Fibroblast of skin of right biceps (primary cell): ENCODE data around the gene CA9.

Experiments
- DNase-seq: peaks from one replicate; pipeline ENCODE4 v3.0.0-alpha.2; 2013

Gene CA9

DNA sequence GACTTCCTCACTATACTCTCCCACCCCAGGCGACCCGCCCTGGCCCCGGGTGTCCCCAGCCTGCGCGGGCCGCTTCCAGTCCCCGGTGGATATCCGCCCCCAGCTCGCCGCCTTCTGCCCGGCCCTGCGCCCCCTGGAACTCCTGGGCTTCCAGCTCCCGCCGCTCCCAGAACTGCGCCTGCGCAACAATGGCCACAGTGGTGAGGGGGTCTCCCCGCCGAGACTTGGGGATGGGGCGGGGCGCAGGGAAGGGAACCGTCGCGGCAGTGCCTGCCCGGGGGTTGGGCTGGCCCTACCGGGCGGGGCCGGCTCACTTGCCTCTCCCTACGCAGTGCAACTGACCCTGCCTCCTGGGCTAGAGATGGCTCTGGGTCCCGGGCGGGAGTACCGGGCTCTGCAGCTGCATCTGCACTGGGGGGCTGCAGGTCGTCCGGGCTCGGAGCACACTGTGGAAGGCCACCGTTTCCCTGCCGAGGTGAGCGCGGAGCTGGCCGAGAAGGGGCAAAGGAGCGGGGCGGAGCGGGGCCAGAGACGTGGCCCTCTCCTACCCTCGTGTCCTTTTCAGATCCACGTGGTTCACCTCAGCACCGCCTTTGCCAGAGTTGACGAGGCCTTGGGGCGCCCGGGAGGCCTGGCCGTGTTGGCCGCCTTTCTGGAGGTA is 2.1 kb downstream of the CA9 start:
- peak; percentile 47 for DNase-seq

- no peak for DNase-seq
These were observed 5.4 kb downstream of the CA9 start for GRCh38 chr9:35679091-35679490.

- no peak for DNase-seq
These were observed 6.1 kb downstream of the CA9 start for GRCh38 chr9:35679766-35680330.

DNA sequence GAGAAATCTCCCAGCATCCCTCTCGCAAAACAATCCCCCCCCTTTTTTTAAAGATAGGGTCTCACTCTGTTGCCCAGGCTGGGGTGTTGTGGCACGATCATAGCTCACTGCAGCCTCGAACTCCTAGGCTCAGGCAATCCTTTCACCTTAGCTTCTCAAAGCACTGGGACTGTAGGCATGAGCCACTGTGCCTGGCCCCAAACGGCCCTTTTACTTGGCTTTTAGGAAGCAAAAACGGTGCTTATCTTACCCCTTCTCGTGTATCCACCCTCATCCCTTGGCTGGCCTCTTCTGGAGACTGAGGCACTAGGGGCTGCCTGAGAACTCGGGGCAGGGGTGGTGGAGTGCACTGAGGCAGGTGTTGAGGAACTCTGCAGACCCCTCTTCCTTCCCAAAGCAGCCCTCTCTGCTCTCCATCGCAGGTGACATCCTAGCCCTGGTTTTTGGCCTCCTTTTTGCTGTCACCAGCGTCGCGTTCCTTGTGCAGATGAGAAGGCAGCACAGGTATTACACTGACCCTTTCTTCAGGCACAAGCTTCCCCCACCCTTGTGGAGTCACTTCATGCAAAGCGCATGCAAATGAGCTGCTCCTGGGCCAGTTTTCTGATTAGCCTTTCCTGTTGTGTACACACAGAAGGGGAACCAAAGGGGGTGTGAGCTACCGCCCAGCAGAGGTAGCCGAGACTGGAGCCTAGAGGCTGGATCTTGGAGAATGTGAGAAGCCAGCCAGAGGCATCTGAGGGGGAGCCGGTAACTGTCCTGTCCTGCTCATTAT is 6.8 kb downstream of the CA9 start:
- peak; percentile 68 for DNase-seq

GRCh38 chr9:35681341-35682002 is 7.7 kb downstream of the CA9 start:
- peak; percentile 46 for DNase-seq

DNA sequence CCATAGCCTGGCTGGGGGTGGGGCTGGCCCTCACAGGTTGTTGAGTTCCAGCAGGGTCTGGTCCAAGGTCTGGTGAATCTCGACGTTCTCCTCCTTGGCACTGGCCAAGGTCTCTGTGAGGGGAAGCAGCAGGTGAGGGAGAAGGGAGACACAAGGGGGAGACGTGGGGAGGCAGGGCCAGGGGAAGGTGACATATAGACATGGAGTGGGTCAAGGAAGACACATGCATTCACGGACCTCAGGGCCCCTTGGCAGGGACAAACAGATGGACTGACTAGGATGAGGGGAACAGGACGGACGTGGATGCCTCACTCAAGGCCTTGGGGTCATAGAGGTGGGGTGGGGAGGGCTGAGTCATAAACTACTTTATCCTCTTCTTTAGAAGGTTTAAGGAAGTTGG is 8.3 kb downstream of the CA9 start:
- DNase-seq, result no peak

DNA sequence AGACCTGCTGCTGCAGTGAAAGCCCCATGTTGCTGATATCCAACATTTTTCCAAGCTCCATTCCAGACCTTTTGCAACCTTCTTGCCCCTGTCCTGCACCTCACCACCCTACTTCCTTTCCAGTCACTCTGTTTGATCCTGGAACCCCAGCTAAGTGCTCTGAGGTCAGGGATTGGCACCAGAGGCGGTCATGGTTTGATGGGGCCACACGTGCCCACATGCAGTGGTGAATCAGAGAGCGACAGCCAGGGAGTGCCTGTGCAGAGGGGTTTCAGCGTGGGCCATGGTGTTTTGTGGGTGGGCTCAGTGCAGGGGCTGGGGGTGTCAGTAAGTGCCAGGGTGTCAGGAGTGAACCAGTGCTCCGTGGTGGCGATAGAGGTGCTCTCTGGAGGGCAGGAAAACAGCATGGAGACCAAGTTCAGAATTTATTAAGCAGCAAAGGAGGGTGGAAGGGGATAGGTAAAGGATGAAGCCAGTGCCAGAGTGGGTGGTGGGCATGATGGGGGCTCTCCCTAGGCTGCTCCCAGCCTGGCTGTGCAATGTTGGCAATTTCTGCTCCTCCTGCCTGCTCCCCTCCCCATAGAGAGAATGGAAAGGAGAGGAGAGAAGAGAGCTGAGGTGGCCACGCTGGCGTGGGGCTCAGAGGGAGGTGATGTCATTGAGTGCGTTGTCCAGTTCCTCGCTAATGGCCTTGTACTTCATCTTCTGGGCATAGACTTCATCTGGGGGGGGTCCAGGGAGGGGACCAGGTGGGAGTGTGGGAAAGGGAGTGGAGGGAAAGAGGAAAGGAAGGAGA is 9.0 kb downstream of the CA9 start:
- no peak for DNase-seq

GRCh38 chr9:35683323-35683722 is 9.6 kb downstream of the CA9 start:
- no peak for DNase-seq

GRCh38 chr9:35684921-35685320 is 11.2 kb downstream of the CA9 start:
- no peak for DNase-seq

GRCh38 chr9:35685506-35685905 is 11.8 kb downstream of the CA9 start:
- DNase-seq, result no peak

DNA sequence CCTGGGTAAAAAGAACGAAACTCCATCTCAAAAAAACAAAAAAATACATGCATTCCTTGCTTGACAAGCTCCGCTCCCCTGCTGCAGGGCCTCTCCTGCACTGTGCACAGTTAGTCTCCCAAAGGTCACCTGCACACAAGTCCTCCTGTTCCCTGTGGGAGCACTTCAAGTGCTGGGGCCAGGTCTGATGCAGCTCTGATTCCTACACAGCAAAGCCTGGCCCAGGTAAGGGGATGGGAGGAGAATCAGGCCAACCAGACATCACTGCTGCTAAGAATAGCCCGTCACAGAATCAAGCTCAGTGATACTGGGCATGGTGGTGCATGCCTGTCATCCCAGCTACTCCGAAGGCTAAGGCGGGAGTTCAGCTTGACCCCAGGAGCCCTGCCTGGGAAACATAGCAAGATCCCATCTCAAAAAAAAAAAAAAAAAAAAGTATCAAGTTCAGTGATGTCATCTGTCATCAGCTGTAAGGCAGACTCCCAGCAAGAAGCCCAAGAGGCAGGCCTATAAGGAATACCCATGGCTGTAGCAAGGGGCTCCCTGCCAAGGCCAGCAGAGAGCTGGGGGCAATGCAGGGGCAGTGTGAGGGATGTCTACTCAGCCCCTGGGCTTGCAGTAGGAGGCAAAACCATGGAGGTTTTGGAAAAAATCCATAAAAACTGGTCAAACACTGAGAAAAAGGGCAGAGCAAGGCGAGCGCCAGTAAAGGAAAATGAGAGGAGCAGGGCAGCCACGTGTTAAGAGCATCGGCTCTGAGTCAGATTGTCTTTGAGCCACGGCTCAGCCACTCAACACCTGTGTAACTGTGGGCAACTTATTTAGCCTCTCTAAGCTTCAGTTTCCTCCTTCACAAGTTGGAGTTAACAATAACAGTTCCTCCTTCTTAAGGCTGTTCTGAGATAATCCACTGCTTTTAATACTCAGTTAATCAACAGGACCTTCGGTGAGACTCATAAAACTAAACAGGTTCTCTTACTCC is 12.8 kb downstream of the CA9 start:
- peak; percentile 43 for DNase-seq

DNA sequence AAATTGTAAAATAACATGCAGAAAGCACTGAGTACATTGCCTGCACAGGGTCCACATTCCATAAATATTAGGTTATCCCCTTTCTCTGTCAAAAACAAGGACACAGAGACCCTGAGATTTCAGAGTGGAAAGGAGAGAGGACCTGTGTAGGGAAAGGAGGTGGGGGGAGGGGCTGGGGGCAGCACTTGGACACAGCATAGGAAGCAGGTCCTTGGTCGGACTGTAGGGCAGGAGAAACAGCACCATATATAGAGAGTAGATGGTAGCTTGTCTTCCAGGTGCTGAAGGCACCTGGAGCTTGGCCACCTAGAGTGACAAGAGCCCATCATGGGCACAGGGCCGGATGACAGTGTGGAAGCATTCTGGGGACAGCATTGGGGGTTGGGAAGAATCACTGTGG is 13.6 kb downstream of the CA9 start:
- no peak for DNase-seq

DNA sequence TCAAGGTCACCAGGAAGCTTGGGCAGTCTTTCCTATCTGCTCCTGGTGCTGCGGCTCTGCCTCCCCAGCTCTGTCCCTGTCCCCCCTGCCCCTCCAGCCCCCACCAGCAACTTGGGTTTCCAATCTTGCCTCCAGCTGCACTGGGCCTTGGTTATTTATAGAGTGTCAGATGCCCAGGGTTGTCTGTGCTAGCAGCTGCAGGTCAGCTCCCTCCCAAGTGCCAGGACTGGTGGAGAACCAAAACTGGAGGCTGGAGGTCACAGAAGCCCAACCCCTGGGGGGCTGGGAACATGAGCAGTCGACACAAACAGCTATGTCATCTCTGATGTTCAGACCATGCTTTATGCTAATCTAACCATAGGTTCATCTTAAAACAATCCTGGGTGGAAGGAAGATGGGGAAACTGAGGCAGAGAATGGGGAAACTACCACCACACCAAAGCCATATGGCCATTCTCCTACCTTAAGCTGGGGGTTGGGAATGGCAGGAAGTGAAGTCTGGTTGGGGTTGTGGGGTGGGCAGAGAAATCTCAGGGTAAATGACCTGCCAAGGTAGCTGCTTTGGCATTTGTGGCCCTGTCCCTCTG is 14.3 kb downstream of the CA9 start:
- DNase-seq, result no peak

DNA sequence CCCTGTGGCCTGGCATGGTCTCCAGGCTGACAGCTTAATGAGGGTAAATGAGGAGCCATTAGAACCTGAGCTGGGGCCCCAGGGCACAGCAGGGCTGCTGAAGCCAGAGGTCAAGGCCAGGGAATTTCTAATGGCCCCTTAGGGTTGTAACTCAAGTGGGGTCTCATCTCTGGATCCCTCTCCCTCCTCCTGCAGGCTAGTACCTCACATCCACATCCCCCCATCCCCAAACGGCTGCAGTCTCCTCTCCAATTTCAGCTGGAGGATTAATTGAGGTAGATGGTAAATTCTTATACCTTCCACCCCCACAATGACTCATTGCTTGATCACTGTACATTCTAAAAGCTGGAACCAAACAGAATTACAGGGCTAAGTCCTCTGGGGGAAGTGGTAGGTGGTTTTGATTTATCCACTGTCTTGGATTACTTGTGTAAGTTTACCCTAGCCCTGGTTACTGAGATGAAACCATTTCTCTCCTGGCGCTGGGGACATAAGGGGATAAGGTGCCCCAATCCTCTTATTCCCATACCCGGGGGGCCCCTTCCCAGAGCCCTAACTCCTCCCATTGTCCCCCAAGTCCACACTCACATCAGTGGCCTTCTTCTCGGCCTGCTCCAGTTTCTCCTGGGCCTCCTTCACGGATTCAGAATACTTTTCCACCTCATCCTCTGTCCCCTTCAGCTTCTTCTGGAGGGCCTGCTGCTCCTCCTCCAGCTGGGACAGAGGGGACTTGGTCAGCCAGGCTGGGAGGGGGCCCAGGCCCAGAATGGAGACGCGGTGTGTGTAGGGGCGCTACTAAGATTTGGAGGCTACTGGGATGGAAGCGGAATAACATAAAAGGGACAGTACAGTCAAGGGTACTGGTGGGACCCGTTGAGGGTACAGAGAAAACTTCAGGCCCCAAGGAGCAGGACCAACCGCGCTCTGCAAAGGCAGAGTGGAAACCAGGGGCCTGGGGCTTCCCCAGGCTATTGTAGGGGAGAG is 15.1 kb downstream of the CA9 start:
- peak; percentile 90 for DNase-seq

DNA sequence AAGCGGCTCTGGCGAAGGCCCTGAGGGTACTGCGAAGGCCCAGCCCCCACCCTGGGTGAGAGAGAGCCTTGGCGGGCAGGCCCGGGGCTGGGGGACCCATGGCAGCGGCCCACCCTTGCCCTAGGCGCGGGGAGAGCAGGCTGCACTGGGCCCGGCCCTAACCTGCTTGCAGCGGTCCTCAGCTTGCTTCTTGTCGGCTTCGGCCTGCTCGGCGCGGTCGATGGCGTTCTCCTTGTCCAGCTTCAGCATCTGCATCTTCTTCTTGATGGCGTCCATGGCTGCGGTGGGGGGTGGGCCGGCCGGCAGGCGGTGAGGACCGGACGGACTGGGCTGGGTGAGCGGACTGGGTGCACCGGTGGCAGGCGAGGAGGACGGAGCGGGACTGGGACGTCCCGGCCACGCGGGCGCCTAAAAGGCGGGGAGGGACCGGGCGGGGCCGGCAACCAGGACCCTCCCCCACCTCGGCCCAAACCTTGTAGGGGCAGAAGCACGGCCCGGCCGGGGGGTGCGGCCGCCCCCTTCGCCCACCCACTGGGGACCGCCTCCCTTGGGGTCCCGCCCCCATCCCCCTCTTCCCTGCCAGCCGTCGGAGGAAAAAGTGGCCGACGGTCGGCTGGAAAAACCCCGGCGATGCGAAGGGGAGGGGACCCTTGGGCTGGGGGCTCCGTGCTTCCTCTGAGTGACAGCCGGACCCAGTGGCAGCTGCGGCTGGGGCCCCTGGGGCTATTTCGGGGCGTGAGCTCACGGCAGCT is 16.0 kb downstream of the CA9 start, which contains the start of gene TPM2:
TSS of gene TPM2 (minus strand) at position 384 of the 752 bp plus-strand sequence. CDS start at position 276, 108 bp downstream.
- peak; percentile 95 for DNase-seq

DNA sequence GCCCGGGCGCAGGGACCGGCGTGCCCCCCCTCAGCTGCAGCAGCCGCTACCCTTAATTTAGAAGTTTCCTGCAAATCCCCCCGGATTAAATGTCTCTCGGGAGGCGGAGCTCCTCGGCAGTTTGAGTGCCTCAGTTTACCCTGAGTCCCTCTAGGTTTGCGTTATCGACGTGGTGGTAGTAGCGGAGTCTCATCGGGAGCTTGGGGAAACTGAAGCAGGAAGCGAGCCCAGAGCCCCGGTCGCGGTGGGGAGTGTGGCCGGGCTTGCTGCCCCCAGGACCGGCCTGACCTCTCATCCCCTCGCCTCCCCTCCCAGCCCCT is 16.5 kb downstream of the CA9 start:
- no peak for DNase-seq

GRCh38 chr9:35690614-35691333 is 17.0 kb downstream of the CA9 start:
- peak; percentile 90 for DNase-seq

DNA sequence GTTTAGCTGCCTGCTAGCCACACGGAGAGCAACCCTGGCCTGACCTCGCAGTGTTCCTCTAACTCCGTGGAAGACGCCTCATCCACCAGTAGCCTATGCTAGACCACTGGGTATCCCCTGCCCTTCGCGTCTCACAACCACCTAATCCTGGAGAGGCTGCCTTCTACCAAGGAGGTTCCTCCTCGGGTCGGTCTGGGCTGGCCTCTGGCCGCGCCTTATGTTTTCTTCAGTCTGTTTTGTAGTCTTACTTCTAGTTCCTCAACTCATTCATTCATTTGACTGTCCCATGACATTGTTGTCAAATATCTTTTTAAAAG is 17.6 kb downstream of the CA9 start:
- DNase-seq, result no peak
